GM18907 (cell line): ENCODE measurements around the gene SCGB2A2.

Experiments
- ATAC-seq: cut with Tn5 transposase; IDR thresholded peaks from one replicate; pipeline ENCODE4 v1.9.1; 2021; ENCODE audit warnings: mild to moderate bottlenecking, moderate library complexity; ENCODE audit not compliant: unreplicated experiment

SCGB2A2 gene

GRCh38 chr11:62298975-62299374 is 29.0 kb downstream of the SCGB2A2 start, which contains the start of gene SCGB1D4:
TSS of gene SCGB1D4 (minus strand) at chr11:62299075. CDS start at chr11:62299010, 65 bp downstream.
- ATAC-seq = no peak

- ATAC-seq = no peak
Measured at GRCh38 chr11:62306227-62306626, 36.3 kb downstream of the SCGB2A2 start.

- ATAC-seq = no peak
Measured at GRCh38 chr11:62307950-62308349, 38.0 kb downstream of the SCGB2A2 start.

- ATAC-seq = no peak
Measured at GRCh38 chr11:62309991-62310390, 40.0 kb downstream of the SCGB2A2 start.

- ATAC-seq = no peak
Measured at GRCh38 chr11:62315431-62315830, 45.5 kb downstream of the SCGB2A2 start.

GRCh38 chr11:62322524-62322923 is 52.6 kb downstream of the SCGB2A2 start:
- ATAC-seq = no peak
